HepG2 (cell line): ENCODE results near the gene C2orf42. TPM values are rescaled to one million over a fixed set of nuclear protein-coding genes. Genes with fewer than 3 reads are reported as not detected.

Source experiments
- ATF7 ChIP-seq, 2 experiments: fragments of 450-650 bp in 1 of 2; sonication (generic) in 1 of 2; formaldehyde crosslinking in 1 of 2; IDR thresholded peaks; 2 replicates each; pipeline versions ENCODE4 v1.4.0 to v1.6.1; 2016 to 2020; ENCODE audit warnings: antibody characterized with exemption in 1 of 2, mild to moderate bottlenecking in 1 of 2, missing genetic modification reagents in 1 of 2
- E2F1 ChIP-seq: sonication (generic); formaldehyde crosslinking; IDR thresholded peaks from 2 replicates; pipeline ENCODE4 v1.5.0; 2020; ENCODE audit warnings: missing genetic modification reagents
- GMEB2 ChIP-seq: IDR thresholded peaks from 2 replicates; pipeline ENCODE4 v1.6.1; 2016; ENCODE audit warnings: missing biosample characterization, missing genetic modification reagents, low read depth
- HNF1B ChIP-seq: sonication (generic); formaldehyde crosslinking; IDR thresholded peaks from 2 replicates; pipeline ENCODE4 v1.5.1; 2020; ENCODE audit warnings: mild to moderate bottlenecking, moderate library complexity, missing genetic modification reagents
- HOXA9 ChIP-seq: sonication (generic); formaldehyde crosslinking; IDR thresholded peaks from 2 replicates; pipeline ENCODE4 v1.8.1; 2022; ENCODE audit warnings: missing genetic modification reagents, mild to moderate bottlenecking, moderate library complexity, borderline replicate concordance
- PCBP2 ChIP-seq: fragments of 200-400 bp; formaldehyde crosslinking; optimal IDR thresholded peaks from 2 replicates; pipeline ENCODE3; 2018; ENCODE audit warnings: low read length, low read depth; ENCODE audit not compliant: poor library complexity, severe bottlenecking
- PRMT3 ChIP-seq: sonication (generic); formaldehyde crosslinking; IDR thresholded peaks from 2 replicates; pipeline ENCODE4 v1.8.1; 2022; ENCODE audit warnings: low read depth, mild to moderate bottlenecking, moderate library complexity, missing genetic modification reagents, borderline replicate concordance
- THYN1 ChIP-seq: sonication (generic); formaldehyde crosslinking; IDR thresholded peaks from 2 replicates; pipeline ENCODE4 v1.8.1; 2023; ENCODE audit warnings: low read depth, mild to moderate bottlenecking, moderate library complexity, missing genetic modification reagents, borderline replicate concordance
- ZBED4 ChIP-seq: sonication (generic); formaldehyde crosslinking; IDR thresholded peaks from 2 replicates; pipeline ENCODE4 v1.4.0; 2020; ENCODE audit warnings: missing genetic modification reagents, borderline replicate concordance
- ZFP91 ChIP-seq: sonication (generic); formaldehyde crosslinking; IDR thresholded peaks from 2 replicates; pipeline ENCODE4 v1.9.0; 2022; ENCODE audit warnings: missing genetic modification reagents, mild to moderate bottlenecking, borderline replicate concordance
- ZNF234 ChIP-seq: sonication (generic); formaldehyde crosslinking; conservative IDR thresholded peaks from 2 replicates; pipeline ENCODE4 v1.5.1; 2020; ENCODE audit warnings: mild to moderate bottlenecking, missing genetic modification reagents
- ZNF292 ChIP-seq: sonication (generic); formaldehyde crosslinking; IDR thresholded peaks from 2 replicates; pipeline ENCODE4 v1.8.1; 2022; ENCODE audit warnings: mild to moderate bottlenecking, low read depth, missing genetic modification reagents, borderline replicate concordance
- ZNF382 ChIP-seq: sonication (generic); formaldehyde crosslinking; IDR thresholded peaks from 2 replicates; pipeline ENCODE4 v1.5.0; 2020; ENCODE audit warnings: missing genetic modification reagents, mild to moderate bottlenecking, borderline replicate concordance
- ZNF510 ChIP-seq: sonication (generic); formaldehyde crosslinking; IDR thresholded peaks from 2 replicates; pipeline ENCODE4 v1.4.0; 2020; ENCODE audit warnings: low read depth, mild to moderate bottlenecking, missing genetic modification reagents
- polyA plus RNA-seq, 8 experiments: library from polyadenylated mRNA; depleted of rRNA in 3 of 8; stranded (reverse) in 7 of 8; unstranded in 1 of 8; fragments of >200 nt; fragmentation: Illumina TruSeq in 4 of 8; extraction: Trizol in 4 of 8; gene quantifications; 2 replicates each; pipeline versions ENCODE4 v1.2.1 to v1.2.3, GENCODE V29; 2011 to 2016; ENCODE audit warnings: low read depth in 4 of 8, missing spikeins in 1 of 8, mixed read lengths in 1 of 8; ENCODE audit not compliant: insufficient read depth in 1 of 8
- total RNA-seq, 5 experiments: library from RNA; depleted of rRNA; stranded (reverse); fragments of >200 nt; fragmentation: Illumina TruSeq; extraction: Trizol; gene quantifications; 2 replicates each; pipeline ENCODE4 v1.2.3, GENCODE V29; 2016; ENCODE audit warnings: low read depth in 1 of 5

Gene C2orf42
- total and polyA plus RNA-seq, 2 of the 13 experiments (the other 11 are each of a cell fraction or from before 2014, with no cell fraction given), result 9.3 to 9.9 TPM

- no peak for TF ChIP-seq GMEB2 (CRISPR knock-in tag)
- no peak for TF ChIP-seq ATF7 (IDR thresholded peaks at IDR 0.05)
- TF ChIP-seq ATF7 (CRISPR knock-in tag; IDR thresholded peaks at IDR 0.05), result no peak
- no peak for TF ChIP-seq ZBED4
- TF ChIP-seq THYN1, result no peak
- TF ChIP-seq ZNF382 (CRISPR knock-in tag), result no peak
- TF ChIP-seq PRMT3 (CRISPR knock-in tag), result peak; percentile 82; the same call in 1 of the 2 replicates
- TF ChIP-seq ZNF292 (CRISPR knock-in tag), result peak; percentile 69
- TF ChIP-seq HOXA9 (CRISPR knock-in tag), result no peak
- TF ChIP-seq ZNF510 (CRISPR knock-in tag), result peak; percentile 78; the same call in 1 of the 2 replicates
- TF ChIP-seq PCBP2, result no peak
- TF ChIP-seq ZFP91 (CRISPR knock-in tag), result peak; percentile 95; the same call in 1 of the 2 replicates
- TF ChIP-seq HNF1B (CRISPR knock-in tag), result peak; percentile 86
- peak; percentile 64 for TF ChIP-seq E2F1 (CRISPR knock-in tag)
- no peak for TF ChIP-seq ZNF234 (CRISPR knock-in tag)
Observed at GRCh38 chr2:70190418-70191243, at the start of gene C2orf42 (continued).
